ENCODE data around the gene ZFP57. TPM values are rescaled to one million over a fixed set of nuclear protein-coding genes. Genes with fewer than 3 reads are reported as not detected.

Gene ZFP57
- total and polyA plus RNA-seq, 2 experiments from 2014 or later: 0.59 to 0.84 TPM

DNA sequence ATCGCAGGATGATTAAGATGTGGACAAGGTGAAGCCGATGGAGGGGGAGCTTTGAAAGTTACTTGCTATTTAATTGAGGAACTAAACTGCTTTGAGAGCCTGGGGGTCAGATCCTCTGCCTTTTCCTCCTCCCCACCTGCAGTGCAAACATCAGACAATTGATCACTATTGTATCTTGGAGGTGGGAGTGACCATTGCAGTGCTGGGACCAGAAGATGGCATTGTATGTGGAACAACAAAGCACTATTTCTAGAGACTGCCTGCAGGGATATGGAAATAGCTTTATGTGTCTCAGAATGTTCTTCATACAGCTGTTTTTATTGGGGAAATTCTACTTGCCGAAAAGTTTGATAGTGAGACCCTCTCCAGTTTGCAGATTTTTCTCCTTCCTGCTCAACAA lies 19.9 kb downstream of the ZFP57 start (continued):
- TF ChIP-seq, protein P1, sequence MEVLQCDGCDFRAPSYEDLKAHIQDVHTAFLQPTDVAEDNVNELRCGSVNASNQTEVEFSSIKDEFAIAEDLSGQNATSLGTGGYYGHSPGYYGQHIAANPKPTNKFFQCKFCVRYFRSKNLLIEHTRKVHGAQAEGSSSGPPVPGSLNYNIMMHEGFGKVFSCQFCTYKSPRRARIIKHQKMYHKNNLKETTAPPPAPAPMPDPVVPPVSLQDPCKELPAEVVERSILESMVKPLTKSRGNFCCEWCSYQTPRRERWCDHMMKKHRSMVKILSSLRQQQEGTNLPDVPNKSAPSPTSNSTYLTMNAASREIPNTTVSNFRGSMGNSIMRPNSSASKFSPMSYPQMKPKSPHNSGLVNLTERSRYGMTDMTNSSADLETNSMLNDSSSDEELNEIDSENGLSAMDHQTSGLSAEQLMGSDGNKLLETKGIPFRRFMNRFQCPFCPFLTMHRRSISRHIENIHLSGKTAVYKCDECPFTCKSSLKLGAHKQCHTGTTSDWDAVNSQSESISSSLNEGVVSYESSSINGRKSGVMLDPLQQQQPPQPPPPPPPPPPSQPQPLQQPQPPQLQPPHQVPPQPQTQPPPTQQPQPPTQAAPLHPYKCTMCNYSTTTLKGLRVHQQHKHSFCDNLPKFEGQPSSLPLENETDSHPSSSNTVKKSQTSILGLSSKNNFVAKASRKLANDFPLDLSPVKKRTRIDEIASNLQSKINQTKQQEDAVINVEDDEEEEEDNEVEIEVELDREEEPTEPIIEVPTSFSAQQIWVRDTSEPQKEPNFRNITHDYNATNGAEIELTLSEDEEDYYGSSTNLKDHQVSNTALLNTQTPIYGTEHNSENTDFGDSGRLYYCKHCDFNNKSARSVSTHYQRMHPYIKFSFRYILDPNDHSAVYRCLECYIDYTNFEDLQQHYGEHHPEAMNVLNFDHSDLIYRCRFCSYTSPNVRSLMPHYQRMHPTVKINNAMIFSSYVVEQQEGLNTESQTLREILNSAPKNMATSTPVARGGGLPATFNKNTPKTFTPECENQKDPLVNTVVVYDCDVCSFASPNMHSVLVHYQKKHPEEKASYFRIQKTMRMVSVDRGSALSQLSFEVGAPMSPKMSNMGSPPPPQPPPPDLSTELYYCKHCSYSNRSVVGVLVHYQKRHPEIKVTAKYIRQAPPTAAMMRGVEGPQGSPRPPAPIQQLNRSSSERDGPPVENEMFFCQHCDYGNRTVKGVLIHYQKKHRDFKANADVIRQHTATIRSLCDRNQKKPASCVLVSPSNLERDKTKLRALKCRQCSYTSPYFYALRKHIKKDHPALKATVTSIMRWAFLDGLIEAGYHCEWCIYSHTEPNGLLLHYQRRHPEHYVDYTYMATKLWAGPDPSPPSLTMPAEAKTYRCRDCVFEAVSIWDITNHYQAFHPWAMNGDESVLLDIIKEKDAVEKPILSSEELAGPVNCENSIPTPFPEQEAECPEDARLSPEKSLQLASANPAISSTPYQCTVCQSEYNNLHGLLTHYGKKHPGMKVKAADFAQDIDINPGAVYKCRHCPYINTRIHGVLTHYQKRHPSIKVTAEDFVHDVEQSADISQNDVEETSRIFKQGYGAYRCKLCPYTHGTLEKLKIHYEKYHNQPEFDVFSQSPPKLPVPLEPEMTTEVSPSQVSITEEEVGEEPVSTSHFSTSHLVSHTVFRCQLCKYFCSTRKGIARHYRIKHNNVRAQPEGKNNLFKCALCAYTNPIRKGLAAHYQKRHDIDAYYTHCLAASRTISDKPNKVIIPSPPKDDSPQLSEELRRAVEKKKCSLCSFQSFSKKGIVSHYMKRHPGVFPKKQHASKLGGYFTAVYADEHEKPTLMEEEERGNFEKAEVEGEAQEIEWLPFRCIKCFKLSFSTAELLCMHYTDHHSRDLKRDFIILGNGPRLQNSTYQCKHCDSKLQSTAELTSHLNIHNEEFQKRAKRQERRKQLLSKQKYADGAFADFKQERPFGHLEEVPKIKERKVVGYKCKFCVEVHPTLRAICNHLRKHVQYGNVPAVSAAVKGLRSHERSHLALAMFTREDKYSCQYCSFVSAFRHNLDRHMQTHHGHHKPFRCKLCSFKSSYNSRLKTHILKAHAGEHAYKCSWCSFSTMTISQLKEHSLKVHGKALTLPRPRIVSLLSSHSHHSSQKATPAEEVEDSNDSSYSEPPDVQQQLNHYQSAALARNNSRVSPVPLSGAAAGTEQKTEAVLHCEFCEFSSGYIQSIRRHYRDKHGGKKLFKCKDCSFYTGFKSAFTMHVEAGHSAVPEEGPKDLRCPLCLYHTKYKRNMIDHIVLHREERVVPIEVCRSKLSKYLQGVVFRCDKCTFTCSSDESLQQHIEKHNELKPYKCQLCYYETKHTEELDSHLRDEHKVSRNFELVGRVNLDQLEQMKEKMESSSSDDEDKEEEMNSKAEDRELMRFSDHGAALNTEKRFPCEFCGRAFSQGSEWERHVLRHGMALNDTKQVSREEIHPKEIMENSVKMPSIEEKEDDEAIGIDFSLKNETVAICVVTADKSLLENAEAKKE (CRISPR knock-in tag; IDR thresholded peaks at IDR 0.05): no peak
- TF ChIP-seq JUNB (IDR thresholded peaks at IDR 0.05; ENCODE audit: unreplicated experiment): no peak

DNA sequence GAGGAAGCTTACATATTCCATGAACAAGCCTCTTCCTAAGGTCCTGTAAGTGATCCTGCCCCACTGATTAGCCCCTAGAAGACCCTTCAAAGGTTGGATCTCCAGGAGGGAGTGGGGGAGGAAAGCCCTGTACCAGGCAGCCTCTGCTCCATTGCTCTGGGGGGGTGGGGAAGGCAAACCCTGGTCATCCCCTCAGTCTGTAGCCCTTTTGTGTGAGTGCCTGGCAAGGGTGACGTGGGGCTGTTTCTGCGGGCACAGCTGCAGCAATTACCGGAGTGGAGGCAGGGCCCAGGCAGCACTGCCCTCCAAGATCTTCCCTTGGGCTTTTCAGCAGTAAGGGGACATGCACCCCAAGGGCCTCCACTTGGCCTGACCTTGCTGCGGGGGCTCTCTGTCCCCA lies 24.2 kb downstream of the ZFP57 start, which contains the start of gene MOG:
TSS of gene MOG (plus strand) at position 295 of the 400 bp plus-strand sequence. CDS start 118 bp downstream, outside the sequence.
- no peaks in the 10 kb centered on the region for H3K36me3 ChIP-seq (ENCODE audit: insufficient read depth)
- ATAC-seq (no peak), DNase-seq (ENCODE audit: low spot score) (no peak)
- Mint-ChIP-seq H3K27ac (no peak within 1 kb of the TSS), H3K4me3 (no peak within 1 kb of the TSS), H3K27me3 (ENCODE audit: insufficient read depth, low read depth, poor library complexity) (peaks cover 6% of the 10 kb centered on the region), H3K4me1 (peaks cover 34% of the 10 kb centered on the region), H3K9me3 (no peaks in the 10 kb centered on the region), H3K36me3 (ENCODE audit: low read depth) (peaks cover 4% of the 10 kb centered on the region; the same call in 1 of the 3 replicates)
- no peaks in the 10 kb centered on the region for H3K79me2 ChIP-seq (replicated peaks; ENCODE audit: insufficient read depth)
- H3K4me3 ChIP-seq: no peak within 1 kb of the TSS
- H4K20me1 ChIP-seq (replicated peaks; ENCODE audit: insufficient read depth): no peaks in the 10 kb centered on the region
- H3K4me2 ChIP-seq: no peak within 1 kb of the TSS
- H3K27me3 ChIP-seq (ENCODE audit: insufficient read depth): no peaks in the 10 kb centered on the region
- H3K27ac ChIP-seq (ENCODE audit: low read depth): no peak within 1 kb of the TSS
- H3K9me2 ChIP-seq (ENCODE audit: insufficient read depth): no peaks in the 10 kb centered on the region
- peak within 1 kb of the TSS; percentile 16; the same call in 1 of the 2 replicates for H2AFZ ChIP-seq
- H3K4me1 ChIP-seq (ENCODE audit: insufficient read depth): peaks cover 10% of the 10 kb centered on the region
- H3F3A ChIP-seq (replicated peaks; ENCODE audit: low read depth): peaks cover 3% of the 10 kb centered on the region; the same call in 1 of the 2 replicates
- TF ChIP-seq JUNB (IDR thresholded peaks at IDR 0.05; ENCODE audit: unreplicated experiment) (no peak), NANOG (IDR thresholded peaks at IDR 0.05; ENCODE audit: borderline replicate concordance) (no peak), ZNF331 (CRISPR knock-in tag; IDR thresholded peaks at IDR 0.05; ENCODE audit: low read depth) (no peak)
- TF ChIP-seq, protein P2, sequence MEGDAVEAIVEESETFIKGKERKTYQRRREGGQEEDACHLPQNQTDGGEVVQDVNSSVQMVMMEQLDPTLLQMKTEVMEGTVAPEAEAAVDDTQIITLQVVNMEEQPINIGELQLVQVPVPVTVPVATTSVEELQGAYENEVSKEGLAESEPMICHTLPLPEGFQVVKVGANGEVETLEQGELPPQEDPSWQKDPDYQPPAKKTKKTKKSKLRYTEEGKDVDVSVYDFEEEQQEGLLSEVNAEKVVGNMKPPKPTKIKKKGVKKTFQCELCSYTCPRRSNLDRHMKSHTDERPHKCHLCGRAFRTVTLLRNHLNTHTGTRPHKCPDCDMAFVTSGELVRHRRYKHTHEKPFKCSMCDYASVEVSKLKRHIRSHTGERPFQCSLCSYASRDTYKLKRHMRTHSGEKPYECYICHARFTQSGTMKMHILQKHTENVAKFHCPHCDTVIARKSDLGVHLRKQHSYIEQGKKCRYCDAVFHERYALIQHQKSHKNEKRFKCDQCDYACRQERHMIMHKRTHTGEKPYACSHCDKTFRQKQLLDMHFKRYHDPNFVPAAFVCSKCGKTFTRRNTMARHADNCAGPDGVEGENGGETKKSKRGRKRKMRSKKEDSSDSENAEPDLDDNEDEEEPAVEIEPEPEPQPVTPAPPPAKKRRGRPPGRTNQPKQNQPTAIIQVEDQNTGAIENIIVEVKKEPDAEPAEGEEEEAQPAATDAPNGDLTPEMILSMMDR (conservative IDR thresholded peaks at IDR 0.05; ENCODE audit: low read depth in 2 of 2): no peak
- TF ChIP-seq, protein P1 (CRISPR knock-in tag; IDR thresholded peaks at IDR 0.05): no peak

Data from GM23338 (cell line).